ENCODE results near the gene CCDC198. TPM values are rescaled to one million over a fixed set of nuclear protein-coding genes. Genes with fewer than 3 reads are reported as not detected.
A peak's percentile ranks its signal among the peaks of the same experiment; 100 is the strongest.

Gene CCDC198
- total RNA-seq, 2 donors from 2014 or later, result not detected

- ATAC-seq, result no peak
- intact Hi-C loops (cut with DNase I, micrococcal nuclease), result no loop called here
- no peak for DNase-seq
Measured at GRCh38 chr14:57479197-57479596, 14.5 kb downstream of the CCDC198 start.

- no peak for DNase-seq
- intact Hi-C loops (cut with DNase I, micrococcal nuclease), result no loop called here
- no peak for ATAC-seq
Measured at GRCh38 chr14:57478050-57478449, 15.6 kb downstream of the CCDC198 start.

- no peak for ATAC-seq
- intact Hi-C loops (cut with DNase I, micrococcal nuclease), result no loop called here
- DNase-seq, result no peak
Measured at GRCh38 chr14:57470909-57471308, 22.7 kb downstream of the CCDC198 start.

GRCh38 chr14:57464008-57464730 is 29.5 kb downstream of the CCDC198 start:
- ATAC-seq, result no peak

GRCh38 chr14:57462551-57462950 is 31.1 kb downstream of the CCDC198 start:
- intact Hi-C loops (cut with DNase I, micrococcal nuclease), result no loop called here
- DNase-seq, result no peak
- ATAC-seq, result no peak

More at GRCh38 chr14:57464008-57464730, 29.5 kb downstream of the CCDC198 start:
- no peak for DNase-seq
- intact Hi-C loops (cut with DNase I, micrococcal nuclease), result no loop called here

- peak; percentile 27 for ATAC-seq
- intact Hi-C loops (cut with DNase I, micrococcal nuclease), result no loop called here
- no peak for DNase-seq
Measured at GRCh38 chr14:57461777-57462320, 31.8 kb downstream of the CCDC198 start.

GRCh38 chr14:57435923-57436322 is 57.7 kb downstream of the CCDC198 start:
- DNase-seq (no peak), ATAC-seq (no peak)
- intact Hi-C loops (cut with DNase I, micrococcal nuclease), result no loop called here

GRCh38 chr14:57420986-57421385 is 72.7 kb downstream of the CCDC198 start:
- intact Hi-C loops (cut with DNase I, micrococcal nuclease), result no loop called here
- no peak for DNase-seq
- no peak for ATAC-seq

GRCh38 chr14:57420033-57420432 is 73.6 kb downstream of the CCDC198 start:
- intact Hi-C loops (cut with DNase I, micrococcal nuclease), result no loop called here
- DNase-seq (no peak), ATAC-seq (no peak)

Other genes starting within 250 kb of the CCDC198 start
- gene EXOC5, start 225.0 kb downstream of the CCDC198 start, total RNA-seq, result 10 to 100 TPM; 45.8 to 47.0 TPM
- 10 to 100 TPM; 88.2 to 92.9 TPM for gene AP5M1, start 224.9 kb downstream of the CCDC198 start, total RNA-seq
- gene NAA30, start 103.3 kb downstream of the CCDC198 start, total RNA-seq, result 10 to 100 TPM; 15.6 to 21.4 TPM

All from left colon (tissue), 2 donors.